ENCODE measurements around the gene BEX4. TPM values are rescaled to one million over a fixed set of nuclear protein-coding genes. Genes with fewer than 3 reads are reported as not detected.

BEX4 gene
- total and polyA plus RNA-seq, 9 of the 15 experiments (the other 6 are each of a cell fraction or from before 2014, with no cell fraction given) = 74.6 to 399 (median 154) TPM

DNA sequence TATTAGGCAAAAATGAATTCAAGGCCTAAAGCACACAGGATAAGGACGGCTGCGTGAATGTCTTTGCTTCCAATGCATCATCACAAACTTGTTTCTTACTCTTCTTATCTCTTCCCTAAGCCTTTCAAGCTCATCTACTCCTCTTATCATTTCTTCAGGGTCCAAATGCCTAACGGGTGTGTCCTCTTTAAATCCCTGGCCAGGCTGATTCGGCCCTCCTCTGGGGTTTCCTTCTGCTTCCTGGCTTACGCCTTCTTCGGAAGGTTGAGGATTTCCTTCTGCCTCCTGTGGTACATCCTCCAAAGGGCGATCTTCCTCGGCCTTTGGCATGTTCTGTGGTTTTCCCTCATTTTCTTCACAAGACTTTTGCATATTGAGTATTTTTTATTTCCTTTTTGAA is 38.7 kb downstream of the BEX4 start (continued):
- TF ChIP-seq REST (IDR thresholded peaks at IDR 0.05; ENCODE audit: borderline replicate concordance) = no peak
- no peak for TF ChIP-seq REST (CRISPR knock-in tag; IDR thresholded peaks at IDR 0.05; ENCODE audit: low read depth)
- no peak for TF ChIP-seq ARID2 (IDR thresholded peaks at IDR 0.05)
- no peak for TF ChIP-seq GTF2A2 (tag; IDR thresholded peaks at IDR 0.05)
- TF ChIP-seq MTA1 (IDR thresholded peaks at IDR 0.05; ENCODE audit: borderline replicate concordance) = 0 out of 2 replicates have a peak, but pooled peaks have one; percentile 18
- TF ChIP-seq, protein P1, sequence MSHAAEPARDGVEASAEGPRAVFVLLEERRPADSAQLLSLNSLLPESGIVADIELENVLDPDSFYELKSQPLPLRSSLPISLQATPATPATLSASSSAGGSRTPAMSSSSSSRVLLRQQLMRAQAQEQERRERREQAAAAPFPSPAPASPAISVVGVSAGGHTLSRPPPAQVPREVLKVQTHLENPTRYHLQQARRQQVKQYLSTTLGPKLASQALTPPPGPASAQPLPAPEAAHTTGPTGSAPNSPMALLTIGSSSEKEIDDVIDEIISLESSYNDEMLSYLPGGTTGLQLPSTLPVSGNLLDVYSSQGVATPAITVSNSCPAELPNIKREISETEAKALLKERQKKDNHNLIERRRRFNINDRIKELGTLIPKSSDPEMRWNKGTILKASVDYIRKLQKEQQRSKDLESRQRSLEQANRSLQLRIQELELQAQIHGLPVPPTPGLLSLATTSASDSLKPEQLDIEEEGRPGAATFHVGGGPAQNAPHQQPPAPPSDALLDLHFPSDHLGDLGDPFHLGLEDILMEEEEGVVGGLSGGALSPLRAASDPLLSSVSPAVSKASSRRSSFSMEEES (CRISPR knock-in tag; IDR thresholded peaks at IDR 0.05) = no peak
- TF ChIP-seq NCOR1 (IDR thresholded peaks at IDR 0.05) = peak; percentile 57
- no peak for TF ChIP-seq KDM2B (CRISPR knock-in tag; IDR thresholded peaks at IDR 0.05)
- TF ChIP-seq, protein P2, sequence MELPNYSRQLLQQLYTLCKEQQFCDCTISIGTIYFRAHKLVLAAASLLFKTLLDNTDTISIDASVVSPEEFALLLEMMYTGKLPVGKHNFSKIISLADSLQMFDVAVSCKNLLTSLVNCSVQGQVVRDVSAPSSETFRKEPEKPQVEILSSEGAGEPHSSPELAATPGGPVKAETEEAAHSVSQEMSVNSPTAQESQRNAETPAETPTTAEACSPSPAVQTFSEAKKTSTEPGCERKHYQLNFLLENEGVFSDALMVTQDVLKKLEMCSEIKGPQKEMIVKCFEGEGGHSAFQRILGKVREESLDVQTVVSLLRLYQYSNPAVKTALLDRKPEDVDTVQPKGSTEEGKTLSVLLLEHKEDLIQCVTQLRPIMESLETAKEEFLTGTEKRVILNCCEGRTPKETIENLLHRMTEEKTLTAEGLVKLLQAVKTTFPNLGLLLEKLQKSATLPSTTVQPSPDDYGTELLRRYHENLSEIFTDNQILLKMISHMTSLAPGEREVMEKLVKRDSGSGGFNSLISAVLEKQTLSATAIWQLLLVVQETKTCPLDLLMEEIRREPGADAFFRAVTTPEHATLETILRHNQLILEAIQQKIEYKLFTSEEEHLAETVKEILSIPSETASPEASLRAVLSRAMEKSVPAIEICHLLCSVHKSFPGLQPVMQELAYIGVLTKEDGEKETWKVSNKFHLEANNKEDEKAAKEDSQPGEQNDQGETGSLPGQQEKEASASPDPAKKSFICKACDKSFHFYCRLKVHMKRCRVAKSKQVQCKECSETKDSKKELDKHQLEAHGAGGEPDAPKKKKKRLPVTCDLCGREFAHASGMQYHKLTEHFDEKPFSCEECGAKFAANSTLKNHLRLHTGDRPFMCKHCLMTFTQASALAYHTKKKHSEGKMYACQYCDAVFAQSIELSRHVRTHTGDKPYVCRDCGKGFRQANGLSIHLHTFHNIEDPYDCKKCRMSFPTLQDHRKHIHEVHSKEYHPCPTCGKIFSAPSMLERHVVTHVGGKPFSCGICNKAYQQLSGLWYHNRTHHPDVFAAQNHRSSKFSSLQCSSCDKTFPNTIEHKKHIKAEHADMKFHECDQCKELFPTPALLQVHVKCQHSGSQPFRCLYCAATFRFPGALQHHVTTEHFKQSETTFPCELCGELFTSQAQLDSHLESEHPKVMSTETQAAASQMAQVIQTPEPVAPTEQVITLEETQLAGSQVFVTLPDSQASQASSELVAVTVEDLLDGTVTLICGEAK (IDR thresholded peaks at IDR 0.05) = no peak
- TF ChIP-seq, protein P2 (CRISPR knock-in tag; IDR thresholded peaks at IDR 0.05) = no peak

Measured in K562 (cell line).